Upper lobe of right lung (tissue), 1 donor: ENCODE results near the gene NEU2. TPM values are rescaled to one million over a fixed set of nuclear protein-coding genes. Genes with fewer than 3 reads are reported as not detected.
"Not testable (repeated sequence)": the region's sequence is repeated elsewhere in the genome, so short reads cannot be mapped to it uniquely, and the experiment has no call there.

Experiments used
- ATAC-seq: fragments of 200-7000 bp; cut with Tn5 transposase; one replicate; pipeline ENCODE4 v1.9.1; 2020; ENCODE audit warnings: mild to moderate bottlenecking, moderate library complexity
- DNase-seq: peaks from one replicate; pipeline ENCODE4 v3.0.0-alpha.2; 2020
- H3K27ac ChIP-seq: fragments of 200-600 bp; one replicate; pipeline ENCODE4 v1.8.0; 2022
- H3K27me3 ChIP-seq: fragments of 200-600 bp; one replicate; pipeline ENCODE4 v1.8.0; 2022; ENCODE audit warnings: mild to moderate bottlenecking
- H3K36me3 ChIP-seq: fragments of 200-600 bp; one replicate; pipeline ENCODE4 v1.8.0; 2022
- H3K4me1 ChIP-seq: fragments of 200-600 bp; one replicate; pipeline ENCODE4 v1.8.0; 2022
- H3K4me3 ChIP-seq: fragments of 200-600 bp; one replicate; pipeline ENCODE4 v1.8.0; 2022; ENCODE audit warnings: mild to moderate bottlenecking
- H3K9me3 ChIP-seq: fragments of 200-600 bp; one replicate; pipeline ENCODE4 v1.8.0; 2022
- intact Hi-C: fragments of 100-400 bp; cut with DNase I; formaldehyde crosslinking; loops from one replicate; pipeline ENCODE4 v1.11.0; 2022
- total RNA-seq: library from RNA; stranded (reverse); fragmentation: NEBNext Ultra II Directional; extraction: Animal tissue kit (Norgen Biotek cat#: 25700); gene quantifications from one replicate; pipeline ENCODE4 v1.2.1, GENCODE V29; 2021
- TF ChIP-seq, protein P1 (sequence below): fragments of 200-600 bp; IDR thresholded peaks from one replicate; pipeline ENCODE4 v1.8.0; 2022; ENCODE audit warnings: antibody characterized with exemption
- donor health status: DM: no; HTN: yes; CAD: no; lungs with severe emphysema.

NEU2 gene
- total RNA-seq, 1 donor from 2014 or later = not detected

DNA sequence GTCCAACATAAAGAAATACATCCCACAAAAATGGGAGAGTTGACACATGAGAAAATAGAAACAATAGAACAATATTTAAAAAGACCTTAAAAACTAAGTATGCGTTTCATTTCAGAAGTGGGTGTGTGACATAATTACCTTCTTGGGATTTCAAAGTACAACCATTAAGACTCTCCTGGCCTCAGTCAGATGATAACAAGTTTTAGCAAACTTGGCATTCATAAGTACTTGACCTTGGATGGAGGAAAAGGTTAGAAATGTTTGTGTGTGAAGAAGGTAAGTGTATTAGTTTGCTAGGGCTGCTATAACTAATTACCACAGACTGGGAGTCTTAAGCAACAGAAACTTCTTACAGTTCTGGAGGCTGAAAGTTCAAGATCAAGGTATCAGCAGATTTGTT lies 14.5 kb upstream of the NEU2 start:
- Histone ChIP-seq H3K27me3 (no peaks in the 10 kb centered on the region), H3K36me3 (no peaks in the 10 kb centered on the region), H3K9me3 (no peaks in the 10 kb centered on the region), H3K4me1 (no peaks in the 10 kb centered on the region), H3K27ac (no peak overlapping the region), H3K4me3 (no peak overlapping the region)
- ATAC-seq (no peak), DNase-seq (no peak)
- TF ChIP-seq, protein P1, sequence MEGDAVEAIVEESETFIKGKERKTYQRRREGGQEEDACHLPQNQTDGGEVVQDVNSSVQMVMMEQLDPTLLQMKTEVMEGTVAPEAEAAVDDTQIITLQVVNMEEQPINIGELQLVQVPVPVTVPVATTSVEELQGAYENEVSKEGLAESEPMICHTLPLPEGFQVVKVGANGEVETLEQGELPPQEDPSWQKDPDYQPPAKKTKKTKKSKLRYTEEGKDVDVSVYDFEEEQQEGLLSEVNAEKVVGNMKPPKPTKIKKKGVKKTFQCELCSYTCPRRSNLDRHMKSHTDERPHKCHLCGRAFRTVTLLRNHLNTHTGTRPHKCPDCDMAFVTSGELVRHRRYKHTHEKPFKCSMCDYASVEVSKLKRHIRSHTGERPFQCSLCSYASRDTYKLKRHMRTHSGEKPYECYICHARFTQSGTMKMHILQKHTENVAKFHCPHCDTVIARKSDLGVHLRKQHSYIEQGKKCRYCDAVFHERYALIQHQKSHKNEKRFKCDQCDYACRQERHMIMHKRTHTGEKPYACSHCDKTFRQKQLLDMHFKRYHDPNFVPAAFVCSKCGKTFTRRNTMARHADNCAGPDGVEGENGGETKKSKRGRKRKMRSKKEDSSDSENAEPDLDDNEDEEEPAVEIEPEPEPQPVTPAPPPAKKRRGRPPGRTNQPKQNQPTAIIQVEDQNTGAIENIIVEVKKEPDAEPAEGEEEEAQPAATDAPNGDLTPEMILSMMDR = no peak
- intact Hi-C loops = no loop called here

DNA sequence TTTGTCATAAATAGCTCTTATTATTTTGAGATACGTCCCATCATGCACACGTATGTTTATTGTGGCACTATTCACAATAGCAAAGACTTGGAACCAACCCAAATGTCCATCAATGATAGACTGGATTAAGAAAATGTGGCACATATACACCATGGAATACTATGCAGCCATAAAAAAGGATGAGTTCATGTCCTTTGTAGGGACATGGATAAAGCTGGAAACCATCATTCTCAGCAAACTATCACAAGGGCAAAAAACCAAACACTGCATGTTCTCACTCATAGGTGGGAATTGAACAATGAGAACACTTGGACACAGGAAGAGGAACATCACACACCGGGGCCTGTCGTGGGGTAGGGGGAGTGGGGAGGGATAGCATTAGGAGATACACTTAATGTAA lies 12.9 kb upstream of the NEU2 start:
- H3K4me1 ChIP-seq, DNase-seq, H3K36me3 ChIP-seq, H3K27ac ChIP-seq, H3K27me3 ChIP-seq, H3K9me3 ChIP-seq, H3K4me3 ChIP-seq, ATAC-seq, intact Hi-C loops: not testable (repeated sequence)

DNA sequence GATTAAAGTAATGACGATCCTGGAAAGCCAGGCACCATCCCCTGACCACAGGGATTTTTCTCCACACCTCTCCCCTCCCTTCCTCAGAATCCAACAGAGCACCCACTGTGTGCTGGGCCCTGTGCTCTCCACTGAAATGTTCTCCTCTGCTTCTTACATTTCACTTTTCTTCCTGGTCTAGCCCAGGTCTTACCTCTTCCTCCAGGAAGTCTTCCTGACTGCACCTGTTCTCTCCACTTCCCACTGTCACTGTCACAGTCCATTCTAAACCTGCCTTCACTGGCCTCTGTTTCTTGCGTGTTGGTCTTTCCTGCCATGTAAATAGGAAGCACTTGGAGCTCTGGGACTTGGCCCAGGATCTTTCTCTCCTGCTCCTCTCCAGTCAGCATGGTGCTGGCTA lies 12.0 kb upstream of the NEU2 start:
- no peak for DNase-seq
- TF ChIP-seq, protein P1 = no peak
- intact Hi-C loops = no loop called here

DNA sequence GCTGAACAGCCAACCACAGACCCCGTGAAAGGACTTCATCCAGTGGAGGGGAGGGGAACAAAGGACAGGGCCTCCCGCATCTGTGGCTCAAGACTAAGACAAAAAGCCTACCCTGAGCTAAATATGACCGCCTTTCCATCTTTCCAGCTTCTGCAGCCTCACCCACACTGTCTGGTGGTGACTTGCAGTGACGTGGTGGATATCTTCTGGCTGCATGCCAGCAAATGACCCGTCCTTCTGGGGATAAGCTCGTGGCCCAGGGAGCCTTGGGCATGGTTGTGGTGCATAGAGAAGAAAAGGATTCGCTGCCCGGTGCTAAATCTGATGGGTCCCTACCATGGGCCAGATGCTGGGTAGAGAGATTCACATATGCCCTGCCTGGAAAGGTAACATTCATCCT lies 10.7 kb upstream of the NEU2 start:
- intact Hi-C loops = no loop called here
- H3K27ac ChIP-seq = no peak overlapping the region
- no peaks in the 10 kb centered on the region for H3K27me3 ChIP-seq
- H3K4me1 ChIP-seq = no peaks in the 10 kb centered on the region
- TF ChIP-seq, protein P1 = no peak
- no peak for DNase-seq
- H3K9me3 ChIP-seq = no peaks in the 10 kb centered on the region
- H3K4me3 ChIP-seq = no peak overlapping the region
- H3K36me3 ChIP-seq = no peaks in the 10 kb centered on the region
- ATAC-seq = no peak

More for the DNA sequence above, 12.0 kb upstream of the NEU2 start:
- no peak overlapping the region for H3K27ac ChIP-seq
- H3K36me3 ChIP-seq = no peaks in the 10 kb centered on the region
- H3K27me3 ChIP-seq = no peaks in the 10 kb centered on the region
- H3K4me1 ChIP-seq = no peaks in the 10 kb centered on the region
- no peak for ATAC-seq
- H3K4me3 ChIP-seq = no peak overlapping the region
- H3K9me3 ChIP-seq = no peaks in the 10 kb centered on the region

DNA sequence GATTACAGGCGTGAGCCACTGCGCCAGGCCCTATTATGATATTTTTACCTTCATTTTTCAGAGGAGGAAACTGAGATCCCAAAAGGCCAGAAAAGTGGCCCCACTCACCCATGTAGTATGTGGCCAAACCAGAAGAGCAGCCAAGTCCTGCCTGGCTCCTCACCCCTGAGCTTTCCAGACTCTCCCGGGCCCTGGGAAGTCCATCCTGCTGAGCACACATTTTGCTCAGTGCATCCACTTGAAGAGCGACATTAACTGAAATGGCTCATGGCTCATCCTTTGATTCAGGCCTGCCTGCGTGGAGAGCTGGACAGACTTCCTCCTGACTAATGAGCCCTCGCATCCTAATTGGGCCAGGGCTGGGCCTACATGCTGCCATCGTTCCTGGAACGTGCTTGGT lies 9.9 kb upstream of the NEU2 start:
- no peak overlapping the region for H3K27ac ChIP-seq
- H3K36me3 ChIP-seq = no peaks in the 10 kb centered on the region
- no peak for DNase-seq
- no peak overlapping the region for H3K4me3 ChIP-seq
- TF ChIP-seq, protein P1 = no peak
- intact Hi-C loops = no loop called here
- no peaks in the 10 kb centered on the region for H3K4me1 ChIP-seq
- ATAC-seq = no peak
- H3K9me3 ChIP-seq = no peaks in the 10 kb centered on the region
- H3K27me3 ChIP-seq = no peaks in the 10 kb centered on the region

DNA sequence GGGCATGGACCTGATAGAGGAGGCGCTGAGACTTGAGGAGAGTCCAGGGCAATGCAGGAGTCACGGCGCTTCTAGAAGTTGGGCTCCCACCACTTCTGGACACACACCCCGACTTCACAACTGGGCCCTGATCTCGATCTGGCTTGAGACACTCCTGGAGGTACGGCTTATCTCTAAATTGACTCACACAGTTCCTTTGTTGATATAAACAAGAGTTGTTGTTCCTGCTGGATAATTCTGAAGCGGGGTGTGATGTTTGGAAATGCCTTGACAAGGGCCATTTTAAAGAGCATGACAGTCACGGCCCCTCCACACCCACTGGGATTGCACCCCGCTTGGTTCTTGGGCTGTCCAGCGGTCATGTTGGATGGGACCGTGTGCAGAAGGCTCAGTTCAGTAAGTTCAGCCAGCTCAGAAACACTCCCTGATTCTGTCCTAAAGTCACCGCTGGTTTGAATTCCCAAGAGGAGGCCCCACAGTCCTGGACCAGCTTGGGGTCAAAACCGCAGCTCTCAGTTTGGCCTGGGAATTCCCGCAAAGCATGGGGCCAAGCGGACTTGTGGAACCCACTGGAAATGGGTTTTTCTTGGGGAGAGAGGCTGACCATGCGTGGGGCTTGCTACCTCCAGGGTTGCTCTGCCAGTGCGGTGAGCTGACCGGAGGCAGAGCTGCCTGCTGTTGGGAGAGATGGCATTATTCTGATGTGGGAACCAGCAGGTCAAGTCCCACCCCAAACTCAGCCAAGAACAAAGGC lies 9.3 kb upstream of the NEU2 start:
- TF ChIP-seq, protein P1 = no peak
- Histone ChIP-seq H3K36me3 (no peaks in the 10 kb centered on the region), H3K27me3 (no peaks in the 10 kb centered on the region), H3K27ac (no peak overlapping the region), H3K4me1 (no peaks in the 10 kb centered on the region), H3K4me3 (no peak overlapping the region), H3K9me3 (no peaks in the 10 kb centered on the region)
- DNase-seq (no peak), ATAC-seq (no peak)
- intact Hi-C loops = no loop called here
